CD4-positive, CD25-positive, alpha-beta regulatory T cell (primary cell): ENCODE data around the gene TRMT61A. TPM values are rescaled to one million over a fixed set of nuclear protein-coding genes. Genes with fewer than 3 reads are reported as not detected.

Experiments used
- ATAC-seq, 2 donors: fragments of 150-1000 bp; cut with Tn5 transposase; one replicate each; pipeline ENCODE4 v1.10.0; 2021; ENCODE audit warnings: low read depth in 2 of 2, moderate number of reproducible peaks in 2 of 2, moderate library complexity in 1 of 2
- DNase-seq, 3 donors: peaks; one replicate each; pipeline versions ENCODE4 v3.0.0 to v3.0.0-alpha.2; 2012 to 2022; ENCODE audit warnings: mixed read lengths in 1 of 3
- H3K27ac ChIP-seq: one replicate; pipeline ENCODE4 v1.7.0; 2013; ENCODE audit warnings: mild to moderate bottlenecking, low read length; ENCODE audit not compliant: insufficient read depth, poor library complexity, severe bottlenecking
- H3K27me3 ChIP-seq: one replicate; pipeline ENCODE4 v1.7.0; 2013; ENCODE audit warnings: low read length; ENCODE audit not compliant: control insufficient read depth, insufficient read depth
- H3K36me3 ChIP-seq: one replicate; pipeline ENCODE4 v1.7.0; 2013; ENCODE audit warnings: mild to moderate bottlenecking, low read length, moderate library complexity; ENCODE audit not compliant: control insufficient read depth, insufficient read depth
- H3K4me1 ChIP-seq: 2 replicates; pipeline ENCODE4 v1.7.0; 2013; ENCODE audit warnings: mild to moderate bottlenecking, low read length; ENCODE audit not compliant: insufficient read depth, control insufficient read depth, poor library complexity, severe bottlenecking
- H3K4me3 ChIP-seq: one replicate; pipeline ENCODE4 v1.7.0; 2013; ENCODE audit warnings: low read depth, mild to moderate bottlenecking, low read length, moderate library complexity
- H3K9me3 ChIP-seq, 2 experiments: 1 replicate in 1 of 2; 2 replicates in 1 of 2; pipeline ENCODE4 v1.7.0; 2013; ENCODE audit warnings: low read length in 2 of 2, mild to moderate bottlenecking in 1 of 2, moderate library complexity in 1 of 2; ENCODE audit not compliant: control insufficient read depth in 2 of 2
- H3K27ac Mint-ChIP-seq, 3 donors: one replicate each; pipeline ENCODE4 v1.8.0; 2020 to 2022; ENCODE audit warnings: mild to moderate bottlenecking in 3 of 3, mixed read lengths in 3 of 3, moderate library complexity in 2 of 3
- H3K27me3 Mint-ChIP-seq: one replicate; pipeline ENCODE4 v1.8.0; 2022; ENCODE audit warnings: mild to moderate bottlenecking, mixed read lengths
- H3K36me3 Mint-ChIP-seq: one replicate; pipeline ENCODE4 v1.8.0; 2020; ENCODE audit warnings: mixed read lengths
- H3K4me1 Mint-ChIP-seq, 4 donors: one replicate each; pipeline ENCODE4 v1.8.0; 2020 to 2022; ENCODE audit warnings: mixed read lengths in 4 of 4, mild to moderate bottlenecking in 1 of 4
- H3K4me3 Mint-ChIP-seq, 4 donors: one replicate each; pipeline ENCODE4 v1.8.0; 2020 to 2022; ENCODE audit warnings: mild to moderate bottlenecking in 4 of 4, mixed read lengths in 4 of 4, moderate library complexity in 3 of 4
- H3K9me3 Mint-ChIP-seq, 7 donors: one replicate each; pipeline ENCODE4 v1.8.0; 2020 to 2022; ENCODE audit warnings: mixed read lengths in 7 of 7, mild to moderate bottlenecking in 3 of 7, moderate library complexity in 2 of 7
- polyA plus RNA-seq, 4 donors: library from polyadenylated mRNA; unstranded; fragments of 300-500 nt; fragmentation: Illumina TruSeq; gene quantifications; one replicate each; pipeline ENCODE4 v1.2.3, GENCODE V29; 2021
- total RNA-seq: library from RNA; stranded (reverse); gene quantifications from one replicate; pipeline ENCODE4 v1.2.3, GENCODE V29; 2022

TRMT61A gene
- total and polyA plus RNA-seq, 5 donors from 2014 or later: 3.7 to 9.7 (median 7.1) TPM

- H3K36me3 ChIP-seq: no peaks in the 10 kb centered on the region
- no peak overlapping the region for H3K27ac Mint-ChIP-seq
- no peak overlapping the region for H3K4me3 ChIP-seq
- no peak for DNase-seq
- peak overlapping the region in 1 of 4 donors; percentile 54 for H3K4me3 Mint-ChIP-seq
- no peak for ATAC-seq
- H3K36me3 Mint-ChIP-seq: no peaks in the 10 kb centered on the region
- peaks cover 29% of the 10 kb centered on the region for H3K4me1 ChIP-seq
- H3K4me1 Mint-ChIP-seq: peaks cover 0 to 36% (median 12%) of the 10 kb centered on the region in 4 donors
- peaks cover 4% of the 10 kb centered on the region for H3K27me3 Mint-ChIP-seq
- no peaks in the 10 kb centered on the region for H3K9me3 ChIP-seq
- H3K27ac ChIP-seq: no peak overlapping the region
- H3K9me3 Mint-ChIP-seq: peaks cover 0 to 2% (median 0%) of the 10 kb centered on the region in 7 donors
- no peaks in the 10 kb centered on the region for H3K27me3 ChIP-seq
Measured at GRCh38 chr14:103532216-103533136, 3.5 kb downstream of the TRMT61A start.

- Mint-ChIP-seq H3K4me3 (no peak overlapping the region), H3K27me3 (peaks cover 4% of the 10 kb centered on the region)
- no peak for DNase-seq
Measured at GRCh38 chr14:103533137-103533998, 4.4 kb downstream of the TRMT61A start.

GRCh38 chr14:103533999-103534575 lies 5.1 kb downstream of the TRMT61A start:
- Mint-ChIP-seq H3K27me3 (no peaks in the 10 kb centered on the region), H3K4me3 (no peak overlapping the region), H3K4me1 (peaks cover 0 to 23% (median 9%) of the 10 kb centered on the region in 4 donors), H3K36me3 (no peaks in the 10 kb centered on the region), H3K9me3 (peaks cover 0 to 1% (median 0%) of the 10 kb centered on the region in 7 donors), H3K27ac (no peak overlapping the region)
- Histone ChIP-seq H3K27me3 (no peaks in the 10 kb centered on the region), H3K4me1 (peaks cover 19% of the 10 kb centered on the region), H3K27ac (no peak overlapping the region), H3K36me3 (no peaks in the 10 kb centered on the region), H3K4me3 (no peak overlapping the region), H3K9me3 (no peaks in the 10 kb centered on the region)
- no peak for DNase-seq
- ATAC-seq: no peak

More at GRCh38 chr14:103533137-103533998, 4.4 kb downstream of the TRMT61A start:
- Histone ChIP-seq H3K4me1 (peaks cover 24% of the 10 kb centered on the region), H3K27me3 (no peaks in the 10 kb centered on the region), H3K9me3 (no peaks in the 10 kb centered on the region), H3K27ac (no peak overlapping the region), H3K4me3 (no peak overlapping the region), H3K36me3 (no peaks in the 10 kb centered on the region)
- H3K4me1 Mint-ChIP-seq: peaks cover 0 to 29% (median 9%) of the 10 kb centered on the region in 4 donors
- no peaks in the 10 kb centered on the region for H3K36me3 Mint-ChIP-seq
- no peak overlapping the region for H3K27ac Mint-ChIP-seq
- ATAC-seq: no peak
- peaks cover 0 to 1% (median 0%) of the 10 kb centered on the region in 7 donors for H3K9me3 Mint-ChIP-seq

- no peak overlapping the region for H3K4me3 Mint-ChIP-seq
- no peaks in the 10 kb centered on the region for H3K36me3 Mint-ChIP-seq
- Histone ChIP-seq H3K27ac (no peak overlapping the region), H3K9me3 (no peaks in the 10 kb centered on the region), H3K4me1 (peaks cover 14% of the 10 kb centered on the region), H3K4me3 (no peak overlapping the region), H3K36me3 (no peaks in the 10 kb centered on the region), H3K27me3 (no peaks in the 10 kb centered on the region)
- no peak for DNase-seq
- no peaks in the 10 kb centered on the region for H3K9me3 Mint-ChIP-seq
- peaks cover 0 to 20% (median 8%) of the 10 kb centered on the region in 4 donors for H3K4me1 Mint-ChIP-seq
- no peak overlapping the region for H3K27ac Mint-ChIP-seq
- ATAC-seq: no peak
- H3K27me3 Mint-ChIP-seq: no peaks in the 10 kb centered on the region
Measured at GRCh38 chr14:103534576-103535061, 5.6 kb downstream of the TRMT61A start.

- no peaks in the 10 kb centered on the region for H3K9me3 Mint-ChIP-seq
- no peak overlapping the region for H3K27ac Mint-ChIP-seq
Measured at GRCh38 chr14:103535081-103535890, 6.3 kb downstream of the TRMT61A start.

GRCh38 chr14:103535891-103536565 lies 7.0 kb downstream of the TRMT61A start:
- no peak for ATAC-seq
- no peaks in the 10 kb centered on the region for H3K27me3 Mint-ChIP-seq
- H3K4me3 Mint-ChIP-seq: no peak overlapping the region

More at GRCh38 chr14:103535081-103535890, 6.3 kb downstream of the TRMT61A start:
- H3K36me3 ChIP-seq: no peaks in the 10 kb centered on the region
- H3K9me3 ChIP-seq: no peaks in the 10 kb centered on the region
- ATAC-seq (no peak), DNase-seq (no peak)
- no peaks in the 10 kb centered on the region for H3K27me3 Mint-ChIP-seq
- H3K4me3 ChIP-seq: no peak overlapping the region
- no peak overlapping the region for H3K27ac ChIP-seq
- H3K4me1 ChIP-seq: peaks cover 9% of the 10 kb centered on the region
- H3K27me3 ChIP-seq: no peaks in the 10 kb centered on the region
- peaks cover 0 to 13% (median 3%) of the 10 kb centered on the region in 4 donors for H3K4me1 Mint-ChIP-seq
- H3K36me3 Mint-ChIP-seq: no peaks in the 10 kb centered on the region
- no peak overlapping the region for H3K4me3 Mint-ChIP-seq

More at GRCh38 chr14:103535891-103536565, 7.0 kb downstream of the TRMT61A start:
- H3K36me3 ChIP-seq: no peaks in the 10 kb centered on the region
- no peaks in the 10 kb centered on the region for H3K9me3 Mint-ChIP-seq
- DNase-seq: no peak
- no peak overlapping the region for H3K27ac ChIP-seq
- peaks cover 2% of the 10 kb centered on the region for H3K4me1 ChIP-seq
- no peaks in the 10 kb centered on the region for H3K27me3 ChIP-seq
- no peak overlapping the region for H3K4me3 ChIP-seq
- H3K9me3 ChIP-seq: no peaks in the 10 kb centered on the region
- H3K27ac Mint-ChIP-seq: no peak overlapping the region
- H3K36me3 Mint-ChIP-seq: no peaks in the 10 kb centered on the region
- H3K4me1 Mint-ChIP-seq: peaks cover 0 to 7% (median 0%) of the 10 kb centered on the region in 4 donors
